Progenitor cell of endocrine pancreas (in vitro differentiated cells): ENCODE results near the gene GPX8. TPM values are rescaled to one million over a fixed set of nuclear protein-coding genes. Genes with fewer than 3 reads are reported as not detected.
A peak's percentile ranks its signal among the peaks of the same experiment; 100 is the strongest.

ENCODE experiments used
- DNase-seq: peaks from one replicate; pipeline ENCODE4 v3.0.0; 2021; ENCODE audit warnings: low spot score; ENCODE audit not compliant: unreplicated experiment
- H3K27ac Mint-ChIP-seq: 2 replicates; pipeline ENCODE4 v1.8.0; 2021; ENCODE audit warnings: mild to moderate bottlenecking, moderate library complexity, mixed read lengths
- H3K27me3 Mint-ChIP-seq: 2 replicates; pipeline ENCODE4 v1.8.0; 2021; ENCODE audit warnings: mixed read lengths
- H3K36me3 Mint-ChIP-seq: 2 replicates; pipeline ENCODE4 v1.8.0; 2022; ENCODE audit warnings: mixed read lengths; ENCODE audit not compliant: insufficient read depth
- H3K4me1 Mint-ChIP-seq: 2 replicates; pipeline ENCODE4 v1.8.0; 2021; ENCODE audit warnings: low read depth, mixed read lengths
- H3K4me3 Mint-ChIP-seq: 2 replicates; pipeline ENCODE4 v1.8.0; 2021; ENCODE audit warnings: low read depth, mild to moderate bottlenecking, moderate library complexity, mixed read lengths
- H3K9me3 Mint-ChIP-seq: 2 replicates; pipeline ENCODE4 v1.8.0; 2021; ENCODE audit warnings: low read depth, mixed read lengths
- total RNA-seq: library from RNA; stranded (reverse); gene quantifications from 2 replicates; pipeline ENCODE4 v1.2.1, GENCODE V29; 2021
- TF ChIP-seq, protein P1 (sequence below): fragments of 200-600 bp; sonication (generic); IDR thresholded peaks from one replicate; pipeline ENCODE4 v1.5.0; 2021; ENCODE audit warnings: antibody characterized with exemption, mild to moderate bottlenecking; ENCODE audit not compliant: unreplicated experiment

Gene GPX8
- total RNA-seq, 1 donor from 2014 or later, result 40.0 TPM

GRCh38 chr5:55173687-55174230, 13.8 kb downstream of the GPX8 start:
- peaks cover 12% of the 10 kb centered on the region for H3K4me1 Mint-ChIP-seq
- TF ChIP-seq, protein P1, sequence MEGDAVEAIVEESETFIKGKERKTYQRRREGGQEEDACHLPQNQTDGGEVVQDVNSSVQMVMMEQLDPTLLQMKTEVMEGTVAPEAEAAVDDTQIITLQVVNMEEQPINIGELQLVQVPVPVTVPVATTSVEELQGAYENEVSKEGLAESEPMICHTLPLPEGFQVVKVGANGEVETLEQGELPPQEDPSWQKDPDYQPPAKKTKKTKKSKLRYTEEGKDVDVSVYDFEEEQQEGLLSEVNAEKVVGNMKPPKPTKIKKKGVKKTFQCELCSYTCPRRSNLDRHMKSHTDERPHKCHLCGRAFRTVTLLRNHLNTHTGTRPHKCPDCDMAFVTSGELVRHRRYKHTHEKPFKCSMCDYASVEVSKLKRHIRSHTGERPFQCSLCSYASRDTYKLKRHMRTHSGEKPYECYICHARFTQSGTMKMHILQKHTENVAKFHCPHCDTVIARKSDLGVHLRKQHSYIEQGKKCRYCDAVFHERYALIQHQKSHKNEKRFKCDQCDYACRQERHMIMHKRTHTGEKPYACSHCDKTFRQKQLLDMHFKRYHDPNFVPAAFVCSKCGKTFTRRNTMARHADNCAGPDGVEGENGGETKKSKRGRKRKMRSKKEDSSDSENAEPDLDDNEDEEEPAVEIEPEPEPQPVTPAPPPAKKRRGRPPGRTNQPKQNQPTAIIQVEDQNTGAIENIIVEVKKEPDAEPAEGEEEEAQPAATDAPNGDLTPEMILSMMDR, result no peak
- peak overlapping the region; percentile 70 for H3K4me3 Mint-ChIP-seq
- DNase-seq, result no peak
- peaks cover 76% of the 10 kb centered on the region for H3K27me3 Mint-ChIP-seq
- no peaks in the 10 kb centered on the region for H3K36me3 Mint-ChIP-seq
- H3K9me3 Mint-ChIP-seq, result no peaks in the 10 kb centered on the region
- H3K27ac Mint-ChIP-seq, result no peak overlapping the region

DNA sequence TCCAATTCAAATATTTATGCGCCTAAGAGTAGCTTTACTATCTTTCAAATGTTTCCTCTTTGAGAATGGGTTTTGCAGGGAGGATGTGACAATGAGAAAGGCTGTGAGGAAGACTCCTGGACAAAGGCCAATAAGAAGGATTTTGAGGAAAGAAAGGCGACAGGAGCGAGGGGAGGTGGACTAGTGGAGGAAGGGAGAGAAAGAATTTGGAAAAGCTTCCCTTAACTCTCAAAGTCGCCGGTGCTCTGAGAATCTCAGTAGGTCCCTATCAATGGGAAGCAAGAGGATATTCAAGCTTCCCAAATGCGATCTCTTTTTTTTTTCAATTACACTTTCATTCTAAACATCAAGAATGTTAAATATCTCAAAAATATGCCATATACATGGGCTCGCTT, 15.8 kb downstream of the GPX8 start:
- Mint-ChIP-seq H3K4me3 (peak overlapping the region; percentile 51), H3K36me3 (no peaks in the 10 kb centered on the region), H3K9me3 (no peaks in the 10 kb centered on the region), H3K4me1 (peaks cover 12% of the 10 kb centered on the region), H3K27ac (no peak overlapping the region), H3K27me3 (peaks cover 83% of the 10 kb centered on the region)
- no peak for DNase-seq
- TF ChIP-seq, protein P1, result no peak

GRCh38 chr5:55176176-55176818, 16.3 kb downstream of the GPX8 start:
- Mint-ChIP-seq H3K27ac (no peak overlapping the region), H3K4me3 (peak overlapping the region; percentile 61), H3K36me3 (no peaks in the 10 kb centered on the region), H3K4me1 (peaks cover 12% of the 10 kb centered on the region), H3K9me3 (no peaks in the 10 kb centered on the region), H3K27me3 (peaks cover 85% of the 10 kb centered on the region)
- TF ChIP-seq, protein P1, result peak; percentile 34
- DNase-seq, result peak; percentile 55

DNA sequence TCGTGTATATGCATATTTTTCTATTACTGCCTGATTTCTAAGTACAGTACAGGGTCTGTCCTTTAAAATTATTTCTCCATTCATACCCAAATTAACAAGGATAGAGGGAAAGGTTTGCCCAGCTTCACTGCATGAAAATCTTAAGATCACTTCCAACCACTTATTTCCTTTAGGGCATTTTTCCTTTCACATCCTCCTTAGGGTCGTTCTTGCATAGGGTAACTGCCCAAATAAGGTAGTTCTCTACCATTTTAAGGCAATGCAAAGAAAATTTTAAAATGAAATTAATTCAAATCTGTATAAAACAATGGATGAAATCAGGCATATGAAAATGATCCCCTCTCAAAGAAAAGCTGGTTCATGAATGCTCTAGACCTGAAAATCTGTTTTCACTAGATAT, 17.1 kb downstream of the GPX8 start:
- Mint-ChIP-seq H3K27ac (no peak overlapping the region), H3K27me3 (peaks cover 88% of the 10 kb centered on the region), H3K9me3 (no peaks in the 10 kb centered on the region), H3K36me3 (no peaks in the 10 kb centered on the region), H3K4me3 (no peak overlapping the region), H3K4me1 (peaks cover 12% of the 10 kb centered on the region)
- DNase-seq, result no peak
- TF ChIP-seq, protein P1, result no peak

DNA sequence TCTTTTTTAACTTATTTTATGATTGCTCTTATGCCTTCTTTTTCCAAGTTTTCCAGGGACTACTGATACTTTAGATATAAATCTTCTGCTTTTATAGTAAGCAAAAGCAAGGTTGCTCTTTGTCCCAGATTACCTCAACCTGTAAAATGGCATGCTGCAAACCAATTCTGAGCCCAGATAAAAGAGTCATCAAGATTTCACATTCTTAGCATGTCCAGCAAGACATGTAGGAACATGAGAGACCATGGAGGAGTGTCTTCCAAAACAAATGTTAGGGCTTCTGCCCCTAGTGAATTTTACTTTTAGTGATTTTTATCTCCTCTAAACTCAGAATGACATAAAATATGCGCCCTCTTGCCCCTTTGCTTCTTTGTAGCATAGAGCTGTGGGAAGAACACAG, 20.0 kb downstream of the GPX8 start:
- H3K36me3 Mint-ChIP-seq, result no peaks in the 10 kb centered on the region
- no peak overlapping the region for H3K4me3 Mint-ChIP-seq
- no peaks in the 10 kb centered on the region for H3K9me3 Mint-ChIP-seq
- H3K27ac Mint-ChIP-seq, result no peak overlapping the region
- TF ChIP-seq, protein P1, result no peak
- peaks cover 74% of the 10 kb centered on the region for H3K27me3 Mint-ChIP-seq
- no peak for DNase-seq
- peaks cover 7% of the 10 kb centered on the region for H3K4me1 Mint-ChIP-seq
